ENCODE measurements around the gene PNMA8A. TPM values are rescaled to one million over a fixed set of nuclear protein-coding genes. Genes with fewer than 3 reads are reported as not detected.

Gene PNMA8A
- total RNA-seq, 4 donors from 2014 or later = 0.90 to 7.4 (median 3.4) TPM

GRCh38 chr19:46420056-46420455, 51.3 kb downstream of the PNMA8A start:
- Histone ChIP-seq H3K27ac (no peak overlapping the region), H3K9me3 (no peaks in the 10 kb centered on the region), H3K36me3 (no peaks in the 10 kb centered on the region), H3K4me1 (peaks cover 0 to 15% (median 4%) of the 10 kb centered on the region in 4 donors), H3K4me3 (no peak overlapping the region), H3K27me3 (peaks cover 0 to 7% of the 10 kb centered on the region in 2 donors)
- 73 to 79% methylated on average over 7 of the region's 7 CpGs for WGBS, 2 donors
- TF ChIP-seq CTCF (IDR thresholded peaks at IDR 0.05) (no peak), POLR2A (IDR thresholded peaks at IDR 0.05) (no peak), EP300 (IDR thresholded peaks at IDR 0.05) (no peak)
- DNase-seq (ENCODE audit: low spot score in 2 of 2) = no peak

Other genes with a start within 250 kb of the PNMA8A start
- not detected for gene IGFL1, start 241.8 kb downstream of the PNMA8A start, total RNA-seq
- gene HIF3A, start 174.5 kb downstream of the PNMA8A start, total RNA-seq = 100 to 1,000 TPM; 166 to 235 (median 209) TPM
- 100 to 1,000 TPM in 1 of 4 donors, 10 to 100 TPM in 3; 70.5 to 132 (median 88.8) TPM for gene PPP5C, start 124.5 kb downstream of the PNMA8A start, total RNA-seq
- 1 to 10 TPM; 2.8 to 7.3 (median 5.0) TPM for gene CCDC8, start 58.0 kb downstream of the PNMA8A start, total RNA-seq
- gene PNMA8C, start 42.6 kb downstream of the PNMA8A start, total RNA-seq = under 1 TPM in 1 of 4 donors, not detected in 3; 0.30 TPM
- gene PNMA8B, start 24.3 kb upstream of the PNMA8A start, total RNA-seq = 1 to 10 TPM; 3.1 to 4.2 (median 3.7) TPM
- gene CALM3, start 129.8 kb upstream of the PNMA8A start, total RNA-seq = 100 to 1,000 TPM; 123 to 167 (median 137) TPM
- gene PTGIR, start 153.5 kb upstream of the PNMA8A start, total RNA-seq = 10 to 100 TPM in 2 of 4 donors, 1 to 10 TPM in 2; 3.1 to 43.2 (median 12.7) TPM
- gene GNG8, start 164.6 kb upstream of the PNMA8A start, total RNA-seq = not detected
- gene DACT3, start 189.6 kb upstream of the PNMA8A start, total RNA-seq = 10 to 100 TPM in 1 of 4 donors, 1 to 10 TPM in 3; 7.1 to 11.7 (median 8.2) TPM
- gene PRKD2, start 245.6 kb upstream of the PNMA8A start, total RNA-seq = 10 to 100 TPM; 21.0 to 36.1 (median 30.2) TPM